Eye (tissue), 1 donor: ENCODE data around the gene CLEC1B.
"Not testable (repeated sequence)": the region's sequence is repeated elsewhere in the genome, so short reads cannot be mapped to it uniquely, and the experiment has no call there.

Source experiments
- DNase-seq: peaks from one replicate; pipeline ENCODE4 v3.0.0-alpha.2; 2015

Gene CLEC1B

DNA sequence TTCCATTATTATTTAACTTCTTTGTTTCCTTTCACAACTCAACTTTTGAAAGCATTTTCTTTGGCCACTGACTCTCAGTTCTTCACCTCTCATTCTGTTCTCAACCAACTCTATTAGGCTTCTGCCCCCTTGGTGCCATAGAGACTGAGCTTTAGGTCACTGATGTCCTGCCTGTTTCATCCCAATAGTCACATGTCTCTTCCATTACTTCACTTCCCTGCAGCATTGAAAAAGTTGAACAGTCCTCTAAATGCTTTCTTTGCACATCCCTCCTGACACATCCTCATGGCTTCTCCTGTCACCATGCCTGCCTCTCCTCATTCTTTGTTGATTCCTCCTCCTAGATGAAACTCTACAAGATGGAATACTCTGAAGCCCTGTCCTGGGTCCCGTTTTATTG lies 25.0 kb downstream of the CLEC1B start:
- DNase-seq = no peak

DNA sequence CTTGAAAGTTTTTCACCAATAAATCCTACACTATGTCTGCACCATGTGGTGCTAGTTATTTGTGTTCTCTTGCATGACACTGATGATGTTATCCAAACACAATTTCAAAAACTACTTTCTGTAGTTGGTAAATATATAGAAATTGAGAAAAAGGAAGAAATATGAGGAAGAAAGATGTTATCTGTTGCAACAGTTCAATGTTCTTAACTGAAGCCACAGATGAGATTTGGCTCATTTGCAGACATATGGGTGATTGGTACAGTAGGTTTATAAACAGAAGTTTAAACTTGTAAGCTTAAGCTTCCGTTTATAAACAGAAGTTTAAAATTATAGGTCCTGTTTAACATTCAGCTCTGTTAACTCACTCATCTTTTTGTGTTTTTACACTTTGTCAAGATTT lies 27.7 kb downstream of the CLEC1B start, which contains the start of gene CLEC12A:
CLEC12A (plus strand) TSS at position 229 of the 400 bp plus-strand sequence. CDS start 188 bp downstream, outside the sequence.
- no peak for DNase-seq

DNA sequence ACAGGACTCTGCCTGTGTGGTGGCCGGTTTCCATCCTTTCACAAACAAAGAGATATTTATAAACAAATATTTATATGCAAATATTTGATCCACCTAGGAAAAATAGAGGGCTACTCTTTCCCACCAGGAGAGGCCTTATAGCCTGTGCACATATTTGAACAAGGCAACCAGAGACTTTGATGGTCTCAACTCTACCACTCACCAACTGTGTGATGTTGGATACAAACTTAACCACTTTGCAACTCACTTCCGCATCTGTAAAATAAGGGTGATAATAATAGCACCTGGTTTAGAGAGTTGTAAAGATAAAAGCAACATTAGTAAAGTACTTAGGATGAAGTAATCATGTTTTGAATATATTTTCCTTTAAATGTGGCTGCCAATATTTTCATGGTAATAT lies 29.2 kb downstream of the CLEC1B start:
- DNase-seq = no peak

DNA sequence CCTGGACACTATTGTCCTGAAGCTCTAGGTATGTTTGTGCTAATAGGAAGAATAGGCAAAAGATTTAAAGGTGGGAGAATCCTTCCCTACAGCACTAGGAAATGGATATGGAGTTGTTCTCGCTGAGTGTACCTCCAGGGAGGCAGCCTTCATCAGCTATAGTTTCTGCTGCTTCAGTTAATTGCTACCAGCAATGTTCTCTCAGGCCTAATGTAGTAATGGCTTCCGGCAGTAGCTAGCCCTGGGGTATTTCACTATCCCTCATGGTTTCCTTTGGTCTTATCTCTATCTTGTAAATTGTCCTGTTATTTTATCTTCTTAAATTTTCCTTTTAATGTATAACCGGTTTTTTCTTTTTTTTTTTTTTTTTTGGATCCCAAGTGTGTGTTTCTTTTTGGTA lies 37.0 kb downstream of the CLEC1B start:
- DNase-seq = peak; percentile 25

DNA sequence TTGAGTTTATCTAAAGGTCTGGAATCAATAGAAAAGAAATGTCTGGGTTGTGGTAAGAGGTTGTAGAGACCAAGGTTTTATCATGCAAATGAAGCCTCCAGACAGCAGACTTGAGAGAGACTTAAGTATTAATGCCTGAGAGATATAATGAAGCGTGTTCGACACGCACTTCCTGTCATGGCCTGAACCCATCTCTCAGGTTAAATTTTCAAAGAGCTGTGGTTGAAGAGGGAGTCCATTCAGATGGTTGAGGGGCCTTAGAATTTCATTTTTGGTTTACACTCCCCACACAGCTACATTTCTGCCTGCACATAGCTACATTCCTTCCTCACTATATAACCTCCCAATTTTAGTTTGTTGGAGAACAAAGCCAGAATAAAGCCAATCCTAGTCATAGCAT lies 37.8 kb downstream of the CLEC1B start:
- DNase-seq = no peak

DNA sequence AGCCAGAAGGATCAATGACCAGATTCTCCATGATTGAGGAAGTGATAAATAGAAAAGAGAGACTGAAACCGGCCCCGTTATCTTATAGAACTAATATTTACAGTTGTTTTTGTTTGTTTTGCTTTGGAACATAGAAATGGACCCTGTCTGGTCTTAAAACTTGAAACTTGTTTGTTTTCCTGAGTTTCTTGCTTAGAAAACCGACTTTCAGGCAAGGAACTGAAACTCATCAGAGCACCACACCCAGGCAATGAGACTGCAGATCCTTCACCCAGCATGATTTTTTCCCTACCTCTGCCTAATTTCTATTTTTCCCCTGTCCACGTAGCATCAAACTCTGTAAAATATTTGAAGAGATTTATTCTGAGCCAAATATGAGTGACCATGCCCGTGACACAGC lies 38.3 kb downstream of the CLEC1B start:
- no peak for DNase-seq

DNA sequence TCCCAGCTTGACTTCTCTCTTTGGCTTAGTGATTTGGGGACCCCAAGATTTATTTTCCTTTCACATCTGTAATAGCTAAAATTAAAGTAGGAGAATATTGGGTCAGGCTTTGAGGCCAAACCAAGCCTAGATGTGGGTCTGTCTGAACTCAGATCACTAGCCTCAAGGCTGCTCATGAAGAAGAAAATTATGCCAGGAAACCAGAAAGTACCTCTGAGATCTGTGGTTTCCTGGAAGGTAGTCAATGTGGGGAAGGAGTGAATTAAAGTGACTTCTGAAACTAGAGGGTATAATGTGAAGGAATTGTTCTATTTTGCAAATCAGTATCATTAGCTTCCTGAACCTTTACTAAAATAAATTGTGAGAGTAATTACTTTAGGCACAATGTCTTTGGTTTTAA lies 41.1 kb downstream of the CLEC1B start:
- no peak for DNase-seq

DNA sequence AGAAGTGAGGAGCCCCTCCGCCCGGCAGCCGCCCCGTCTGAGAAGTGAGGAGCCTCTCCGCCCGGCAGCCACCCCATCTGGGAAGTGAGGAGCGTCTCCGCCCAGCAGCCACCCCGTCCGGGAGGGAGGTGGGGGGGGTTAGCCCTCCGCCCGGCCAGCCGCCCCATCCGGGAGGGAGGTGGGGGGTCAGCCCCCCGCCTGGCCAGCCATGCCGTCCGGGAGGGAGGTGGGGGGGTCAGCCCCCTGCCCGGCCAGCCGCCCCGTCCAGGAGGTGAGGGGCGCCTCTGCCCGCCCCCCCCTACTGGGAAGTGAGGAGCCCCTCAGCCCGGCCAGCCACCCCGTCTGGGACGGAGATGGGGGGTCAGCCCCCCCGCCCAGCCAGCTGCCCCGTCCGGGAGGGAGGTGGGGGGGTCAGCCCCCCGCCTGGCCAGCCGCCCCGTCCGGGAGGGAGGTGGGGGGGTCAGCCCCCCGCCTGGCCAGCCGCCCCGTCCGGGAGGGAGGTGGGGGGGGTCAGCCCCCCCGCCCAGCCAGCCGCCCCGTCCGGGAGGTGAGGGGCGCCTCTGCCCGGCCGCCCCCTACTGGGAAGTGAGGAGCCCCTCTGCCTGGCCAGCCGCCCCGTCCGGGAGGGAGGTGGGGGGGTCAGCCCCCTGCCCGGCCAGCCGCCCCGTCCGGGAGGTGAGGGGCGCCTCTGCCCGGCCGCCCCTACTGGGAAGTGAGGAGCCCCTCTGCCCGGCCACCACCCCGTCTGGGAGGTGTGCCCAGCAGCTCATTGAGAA lies 45.8 kb downstream of the CLEC1B start:
- not testable (repeated sequence) for DNase-seq

DNA sequence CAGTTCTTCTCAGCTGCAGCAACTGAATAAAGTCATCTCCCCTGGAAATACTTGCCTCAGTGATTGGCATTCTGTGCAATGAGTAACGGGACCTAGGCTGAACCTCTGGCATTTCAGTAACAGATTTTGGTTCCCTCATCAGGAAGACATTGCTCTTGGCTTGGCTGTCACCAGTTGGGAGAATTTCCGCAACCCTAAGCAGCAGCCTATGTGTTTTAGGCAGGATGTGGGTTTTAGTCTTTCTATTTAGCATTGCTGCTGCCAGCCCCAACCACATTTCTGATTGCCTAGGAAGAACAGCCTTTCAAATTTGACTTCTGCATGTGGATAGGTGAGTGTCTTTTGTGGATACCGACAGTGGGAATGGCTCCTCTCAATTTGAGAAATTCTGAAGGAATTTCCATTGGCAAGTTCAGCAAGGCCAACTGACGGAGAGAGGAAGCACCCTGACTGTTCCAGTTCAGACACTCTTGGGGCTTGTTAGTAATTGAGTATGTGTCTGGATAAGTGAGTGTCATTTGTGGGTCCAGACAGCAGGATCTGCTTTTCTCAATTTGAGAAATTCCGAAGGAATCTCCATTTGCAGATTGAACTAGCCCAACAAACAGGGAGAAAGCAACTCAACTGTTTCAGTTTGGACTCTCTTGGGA lies 47.8 kb downstream of the CLEC1B start:
- no peak for DNase-seq

DNA sequence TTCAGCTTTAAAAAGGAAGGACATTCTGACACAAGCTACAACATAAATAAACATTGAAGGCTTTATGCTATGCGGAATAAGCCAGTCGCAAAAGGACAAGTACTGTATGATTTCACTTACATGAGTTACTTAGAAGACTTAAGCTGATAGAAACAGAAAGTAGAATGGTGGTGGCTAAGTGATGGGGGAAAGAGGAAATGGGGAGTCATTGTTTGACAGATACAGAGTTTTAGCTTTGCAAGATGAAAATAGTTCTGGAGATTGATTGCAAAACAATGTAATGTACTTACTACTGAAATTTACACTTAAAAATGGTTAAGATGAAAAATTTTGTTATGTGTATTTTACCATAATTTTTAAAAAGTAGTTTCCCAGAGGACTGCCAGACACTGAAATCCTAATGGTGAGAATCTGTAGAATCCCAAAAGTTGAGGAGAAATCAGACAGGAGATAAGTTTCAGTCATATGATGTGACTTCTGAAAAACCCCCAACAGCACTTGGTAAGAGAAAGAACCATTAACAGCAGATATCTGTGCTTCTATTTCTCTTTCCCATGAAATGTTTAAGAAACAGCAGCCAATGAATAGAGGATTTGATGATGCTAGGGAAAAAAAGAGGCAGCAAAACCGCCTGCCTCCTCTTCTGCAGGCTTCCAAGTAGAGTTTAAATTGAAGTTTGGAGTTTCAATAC lies 50.2 kb downstream of the CLEC1B start:
- DNase-seq = no peak

DNA sequence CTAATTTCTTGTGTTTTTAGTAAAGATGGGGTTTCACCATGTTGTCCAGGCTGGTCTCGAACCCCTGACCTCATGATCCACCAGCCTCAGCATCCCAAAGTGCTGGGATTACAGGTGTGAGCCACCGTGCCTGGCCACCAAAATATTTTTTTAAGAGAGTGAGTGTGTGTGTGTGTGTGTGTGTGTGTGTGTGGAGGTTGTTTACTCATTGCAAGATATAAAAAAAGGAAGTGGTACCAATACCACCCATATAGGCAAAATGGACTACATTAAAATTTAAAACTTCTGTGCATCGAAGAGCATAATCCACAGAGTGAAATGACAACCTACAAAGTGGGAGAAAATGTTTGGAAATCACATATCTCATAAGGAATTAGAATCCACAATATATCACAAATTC lies 51.2 kb downstream of the CLEC1B start:
- no peak for DNase-seq

DNA sequence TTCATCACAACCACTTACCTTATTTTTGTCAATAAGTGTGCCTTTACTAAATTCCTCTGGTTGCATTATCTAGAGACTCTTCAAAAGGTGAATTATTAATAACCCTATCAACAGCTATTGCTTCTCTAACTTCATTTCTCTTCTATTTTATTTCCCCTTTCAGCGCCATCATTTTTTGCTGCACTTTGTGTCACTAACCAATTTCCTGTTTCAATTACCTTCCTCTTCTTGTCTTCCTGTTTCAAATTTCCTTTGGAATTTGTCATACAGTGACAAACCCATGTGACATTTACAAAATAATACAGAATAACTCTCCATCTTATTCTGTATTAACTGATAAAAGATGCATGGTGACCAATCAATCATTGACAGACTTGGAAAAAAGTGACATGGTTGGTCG lies 54.5 kb downstream of the CLEC1B start:
- no peak for DNase-seq

DNA sequence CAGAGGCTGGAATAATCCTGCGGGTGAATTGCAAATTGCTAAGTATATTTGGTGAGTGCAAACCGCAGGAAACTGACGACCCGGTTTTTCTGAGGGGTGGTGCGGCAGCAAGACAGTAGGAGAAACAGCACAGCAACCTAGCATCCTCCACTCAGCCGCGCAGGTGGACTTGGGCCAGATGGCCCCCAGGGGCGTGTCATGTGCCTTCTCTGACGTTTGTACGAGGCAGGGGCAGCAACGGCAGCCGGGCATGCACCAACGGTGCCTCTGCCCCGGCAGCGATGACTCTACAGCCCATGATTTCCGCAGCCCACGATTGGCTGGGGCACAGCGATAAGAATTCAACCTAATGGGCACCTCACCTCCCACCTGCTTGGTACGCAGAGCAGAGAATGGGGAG lies 55.7 kb downstream of the CLEC1B start:
- no peak for DNase-seq
